DND-41 (cell line): Measurements from ENCODE around the gene TMEM132C.

ENCODE experiments used
- EZH2 ChIP-seq: IDR thresholded peaks from 3 replicates; pipeline ENCODE4 v1.6.1; 2012; ENCODE audit warnings: borderline replicate concordance, low read depth, mild to moderate bottlenecking, moderate library complexity, low read length, inconsistent platforms; ENCODE audit not compliant: severe bottlenecking
- TF ChIP-seq, protein P1 (sequence below): IDR thresholded peaks from 2 replicates; pipeline ENCODE4 v1.5.1; 2012; ENCODE audit warnings: borderline replicate concordance, low read length, moderate library complexity, mild to moderate bottlenecking; ENCODE audit not compliant: poor library complexity, severe bottlenecking; ENCODE audit errors: extremely low read depth

DNA sequence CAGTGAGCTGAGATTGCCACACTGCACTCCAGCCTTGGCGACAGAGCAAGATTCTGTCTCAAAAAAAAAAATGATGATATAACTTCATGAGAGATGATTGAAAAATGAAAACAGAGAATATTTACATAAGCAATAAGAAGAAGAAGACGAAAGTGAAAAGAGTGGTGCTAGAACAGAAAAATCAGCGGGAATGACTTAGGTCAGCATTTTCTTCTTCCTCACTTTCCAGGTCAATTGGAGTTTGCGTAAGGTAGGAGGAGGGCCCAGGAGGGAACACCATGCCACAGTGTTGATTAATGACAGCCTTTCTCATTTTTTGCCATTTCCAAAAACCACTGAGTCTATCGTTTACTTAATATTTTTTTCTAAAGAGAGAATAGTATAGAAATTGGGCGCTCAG lies 356.8 kb downstream of the TMEM132C start:
- TF ChIP-seq, protein P1, sequence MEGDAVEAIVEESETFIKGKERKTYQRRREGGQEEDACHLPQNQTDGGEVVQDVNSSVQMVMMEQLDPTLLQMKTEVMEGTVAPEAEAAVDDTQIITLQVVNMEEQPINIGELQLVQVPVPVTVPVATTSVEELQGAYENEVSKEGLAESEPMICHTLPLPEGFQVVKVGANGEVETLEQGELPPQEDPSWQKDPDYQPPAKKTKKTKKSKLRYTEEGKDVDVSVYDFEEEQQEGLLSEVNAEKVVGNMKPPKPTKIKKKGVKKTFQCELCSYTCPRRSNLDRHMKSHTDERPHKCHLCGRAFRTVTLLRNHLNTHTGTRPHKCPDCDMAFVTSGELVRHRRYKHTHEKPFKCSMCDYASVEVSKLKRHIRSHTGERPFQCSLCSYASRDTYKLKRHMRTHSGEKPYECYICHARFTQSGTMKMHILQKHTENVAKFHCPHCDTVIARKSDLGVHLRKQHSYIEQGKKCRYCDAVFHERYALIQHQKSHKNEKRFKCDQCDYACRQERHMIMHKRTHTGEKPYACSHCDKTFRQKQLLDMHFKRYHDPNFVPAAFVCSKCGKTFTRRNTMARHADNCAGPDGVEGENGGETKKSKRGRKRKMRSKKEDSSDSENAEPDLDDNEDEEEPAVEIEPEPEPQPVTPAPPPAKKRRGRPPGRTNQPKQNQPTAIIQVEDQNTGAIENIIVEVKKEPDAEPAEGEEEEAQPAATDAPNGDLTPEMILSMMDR = no peak
- no peak for TF ChIP-seq EZH2
